ENCODE data around the gene SYNE1.
A peak's percentile ranks its signal among the peaks of the same experiment; 100 is the strongest.

The SYNE1 gene

DNA sequence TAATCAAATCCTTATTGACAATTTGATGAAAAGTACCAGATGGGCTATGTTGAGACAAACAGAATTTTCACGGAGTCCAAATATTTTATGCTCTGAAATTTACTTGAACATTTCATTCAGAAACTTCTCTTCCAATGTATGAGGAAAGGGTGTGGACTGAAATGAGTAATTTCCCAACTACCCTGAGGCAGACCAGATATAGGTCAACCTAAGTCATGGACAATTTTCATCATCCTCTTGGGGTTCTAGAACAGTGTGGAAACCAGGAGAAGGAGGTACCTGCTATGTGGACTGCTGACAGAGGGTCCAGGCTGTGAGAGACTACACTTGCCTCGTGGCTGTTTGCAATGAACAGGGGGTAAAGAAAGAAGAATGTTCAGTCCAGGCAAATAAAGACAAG is 506.7 kb downstream of the SYNE1 start:
- DNase-seq: no peak

DNA sequence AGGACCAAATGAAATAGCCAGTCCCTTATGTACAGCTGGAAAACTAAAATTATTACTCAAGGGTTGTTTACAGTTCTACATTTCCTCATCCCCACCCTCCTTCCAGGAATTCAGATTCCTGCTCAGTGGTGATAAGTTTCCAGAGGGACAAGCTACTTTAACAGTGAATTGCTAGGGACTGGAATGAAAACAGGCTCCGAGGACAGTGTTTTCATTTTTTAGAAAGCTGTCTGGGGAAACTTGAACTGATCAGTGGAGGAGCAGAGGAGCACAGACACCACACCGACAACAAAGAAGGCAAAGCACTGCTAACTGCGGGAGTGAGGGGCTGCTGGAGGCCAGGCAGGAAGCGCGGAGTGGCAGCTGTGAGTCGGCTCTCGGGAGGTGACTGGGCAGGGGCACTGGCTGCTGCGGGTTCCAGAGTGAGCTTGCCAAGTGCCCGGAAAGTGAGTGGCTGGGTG is 507.4 kb downstream of the SYNE1 start:
- DNase-seq: no peak

DNA sequence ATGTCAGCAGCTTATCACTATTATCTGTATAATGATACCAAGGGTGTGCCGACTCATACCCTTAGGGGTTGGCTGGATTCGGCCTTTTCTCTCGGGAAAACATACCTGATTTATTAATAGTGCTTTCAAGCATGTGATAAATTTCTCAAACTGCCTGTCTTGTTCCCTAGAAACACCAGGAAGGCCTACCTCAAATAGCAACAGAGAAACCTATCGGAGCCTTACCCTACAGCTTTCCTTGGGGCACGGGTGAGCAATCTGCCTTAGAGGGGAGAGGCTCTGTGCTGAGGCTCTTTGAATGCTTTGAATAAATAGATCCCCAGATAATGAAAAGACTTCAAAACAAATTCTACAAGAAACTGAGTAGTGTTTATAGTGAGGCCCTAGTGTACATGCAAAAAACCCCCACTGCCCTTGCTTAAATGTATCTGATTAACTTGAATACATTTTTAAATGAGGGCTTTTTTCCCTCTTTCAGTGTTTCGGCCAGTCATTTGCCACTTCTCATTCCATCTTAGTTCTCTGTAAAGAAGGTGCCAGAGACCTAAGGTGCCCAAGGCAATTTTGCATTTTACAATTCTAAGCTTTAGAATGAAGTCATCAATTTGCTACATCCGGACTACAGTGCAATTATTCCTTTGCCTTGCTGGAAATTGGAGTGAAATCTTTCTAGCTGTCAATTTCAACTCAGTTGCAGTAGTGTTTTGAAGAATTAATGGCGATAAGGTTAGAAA is 509.6 kb downstream of the SYNE1 start:
- DNase-seq: no peak

DNA sequence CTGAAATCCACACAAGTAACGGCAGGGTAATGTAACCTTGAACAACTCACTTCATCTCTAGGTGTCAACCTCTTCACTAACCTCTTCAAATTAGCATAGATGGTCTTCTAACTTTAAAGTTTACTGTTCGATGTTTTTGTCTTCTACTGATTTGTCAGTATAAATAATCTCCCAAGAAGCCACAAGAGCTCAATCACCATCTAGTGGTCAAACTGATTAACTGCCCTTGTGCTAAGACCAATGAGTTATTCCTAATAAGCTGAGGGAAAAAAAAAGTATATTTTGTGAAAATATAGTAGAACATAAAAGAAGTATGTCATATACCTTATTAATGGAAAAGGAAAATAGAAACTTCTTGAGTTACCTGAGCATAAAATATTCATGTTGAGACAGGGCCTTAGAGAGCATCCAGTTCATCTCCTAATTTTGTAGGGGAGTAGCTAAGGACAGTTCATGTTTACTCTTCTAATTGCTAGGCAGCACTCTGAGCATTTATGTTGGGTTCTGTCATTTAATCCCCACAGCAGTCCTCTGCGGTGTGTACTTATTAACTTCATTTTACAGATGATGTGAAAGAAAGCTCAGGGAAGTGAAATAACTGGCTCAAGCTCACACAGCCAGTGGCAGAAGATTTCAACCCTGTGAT is 512.6 kb downstream of the SYNE1 start:
- peak; percentile 46 to 77 (median 63) for DNase-seq

DNA sequence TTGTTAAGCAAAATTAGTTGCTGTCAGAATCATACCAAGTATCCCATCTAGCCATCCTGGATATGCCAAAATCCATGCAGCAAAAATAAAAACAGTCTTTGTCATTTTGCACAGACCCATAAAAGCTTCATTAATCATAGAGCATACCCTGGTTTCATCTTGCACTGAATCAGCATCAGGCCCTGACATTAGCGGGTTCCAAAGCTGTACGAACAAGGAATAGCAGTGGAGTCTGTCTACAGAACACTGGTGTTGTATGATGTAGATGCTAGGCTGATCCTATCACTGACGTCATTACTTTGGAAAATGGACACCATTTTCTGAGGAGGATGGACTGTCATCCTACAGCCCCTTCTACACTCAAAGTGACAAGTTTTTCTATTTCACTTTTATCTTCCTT is 514.1 kb downstream of the SYNE1 start:
- no peak for DNase-seq

DNA sequence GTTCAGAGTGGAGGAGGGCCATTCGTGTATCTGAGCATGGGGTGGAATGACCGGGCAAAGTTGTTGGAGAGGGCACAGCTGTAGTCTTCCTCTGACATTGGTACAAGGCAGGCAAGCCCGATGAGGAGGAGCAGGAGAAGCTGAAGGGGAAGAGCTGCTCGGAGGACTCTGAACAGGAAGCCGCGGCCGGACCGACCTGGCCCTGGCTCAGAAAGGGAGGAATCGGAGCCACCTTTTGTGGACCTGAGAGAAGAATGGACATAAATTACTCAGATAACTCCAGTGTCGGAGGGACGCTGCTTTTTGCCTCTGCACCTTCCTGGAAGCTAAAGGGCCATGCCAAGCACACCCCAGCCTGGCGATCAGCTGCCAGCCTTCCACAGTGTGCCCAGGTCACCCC is 514.7 kb downstream of the SYNE1 start:
- no peak for DNase-seq

DNA sequence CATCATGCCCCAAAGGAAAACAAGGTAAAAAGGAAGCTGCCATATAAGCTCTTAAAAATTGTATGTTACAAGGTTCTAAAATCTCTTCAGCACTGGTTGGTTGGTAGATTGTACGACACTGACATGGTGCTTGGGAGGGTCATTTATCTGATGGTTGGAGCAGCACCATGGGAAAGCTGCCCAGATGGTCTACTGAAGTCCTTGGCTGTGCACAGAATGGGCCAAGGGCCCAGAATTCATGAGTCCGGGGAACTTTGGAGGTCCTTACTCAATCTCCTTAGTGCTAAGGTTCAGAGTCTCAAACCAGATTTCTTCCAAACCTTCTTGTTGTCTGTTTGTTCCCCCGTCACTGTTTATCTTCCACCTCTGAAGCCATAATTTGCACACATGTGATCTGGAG is 515.3 kb downstream of the SYNE1 start:
- DNase-seq: no peak

DNA sequence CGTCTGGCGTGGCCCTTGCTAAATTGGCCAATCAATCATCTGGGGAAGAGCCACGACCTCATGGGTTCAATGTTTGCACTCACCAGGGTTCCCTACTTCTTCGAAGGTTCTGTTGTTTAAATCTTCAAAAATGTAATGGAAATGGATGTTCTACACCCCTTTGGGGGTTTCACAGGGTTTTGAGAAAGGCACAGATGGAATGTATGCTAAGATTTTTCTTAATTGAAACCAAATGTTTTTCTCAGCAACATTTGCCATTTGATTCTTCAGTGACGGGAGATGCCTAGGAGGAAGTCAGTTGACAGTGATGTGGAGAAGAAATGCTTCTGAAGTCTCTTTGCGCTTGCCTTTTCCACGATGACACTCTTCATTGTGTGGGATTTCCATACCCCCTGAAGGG is 517.3 kb downstream of the SYNE1 start:
- DNase-seq: no peak

DNA sequence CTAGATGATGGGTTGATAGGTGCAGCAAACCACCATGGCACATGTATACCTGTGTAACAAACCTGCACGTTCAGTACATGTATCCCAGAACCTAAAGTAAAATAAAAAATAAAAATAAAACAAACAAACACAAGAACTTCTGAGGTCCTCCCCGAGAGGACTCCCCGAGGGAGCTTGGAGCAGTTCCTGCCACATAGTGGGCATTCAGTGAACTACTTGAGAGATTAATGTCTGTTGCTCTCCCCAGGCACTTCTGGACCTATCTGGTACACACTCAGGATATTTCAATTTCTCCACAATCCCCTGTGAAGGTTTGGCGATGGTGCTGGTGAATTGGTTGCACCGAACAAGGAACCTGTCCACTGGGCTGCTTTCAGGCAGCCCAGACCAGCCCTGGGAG is 518.5 kb downstream of the SYNE1 start:
- DNase-seq: peak in 2 of 4 experiments; percentile 10 to 11

DNA sequence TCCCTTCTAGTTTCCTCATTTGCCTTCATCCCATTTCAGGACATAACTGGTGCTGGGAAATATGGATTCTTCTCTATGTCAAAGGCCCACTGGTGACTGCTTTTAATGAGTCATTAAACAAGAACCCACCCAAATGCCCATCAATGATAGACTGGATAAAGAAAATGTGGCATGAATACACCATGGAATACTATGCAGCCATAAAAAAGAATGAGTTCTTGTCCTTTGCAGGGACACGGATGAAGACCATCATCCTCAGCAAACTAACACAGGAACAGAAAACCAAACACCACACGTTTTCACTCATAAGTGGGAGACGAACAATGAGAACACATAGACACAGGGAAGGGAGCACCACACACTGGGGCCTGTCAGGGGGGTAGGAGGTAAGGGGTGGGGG is 518.9 kb downstream of the SYNE1 start:
- no peak for DNase-seq

DNA sequence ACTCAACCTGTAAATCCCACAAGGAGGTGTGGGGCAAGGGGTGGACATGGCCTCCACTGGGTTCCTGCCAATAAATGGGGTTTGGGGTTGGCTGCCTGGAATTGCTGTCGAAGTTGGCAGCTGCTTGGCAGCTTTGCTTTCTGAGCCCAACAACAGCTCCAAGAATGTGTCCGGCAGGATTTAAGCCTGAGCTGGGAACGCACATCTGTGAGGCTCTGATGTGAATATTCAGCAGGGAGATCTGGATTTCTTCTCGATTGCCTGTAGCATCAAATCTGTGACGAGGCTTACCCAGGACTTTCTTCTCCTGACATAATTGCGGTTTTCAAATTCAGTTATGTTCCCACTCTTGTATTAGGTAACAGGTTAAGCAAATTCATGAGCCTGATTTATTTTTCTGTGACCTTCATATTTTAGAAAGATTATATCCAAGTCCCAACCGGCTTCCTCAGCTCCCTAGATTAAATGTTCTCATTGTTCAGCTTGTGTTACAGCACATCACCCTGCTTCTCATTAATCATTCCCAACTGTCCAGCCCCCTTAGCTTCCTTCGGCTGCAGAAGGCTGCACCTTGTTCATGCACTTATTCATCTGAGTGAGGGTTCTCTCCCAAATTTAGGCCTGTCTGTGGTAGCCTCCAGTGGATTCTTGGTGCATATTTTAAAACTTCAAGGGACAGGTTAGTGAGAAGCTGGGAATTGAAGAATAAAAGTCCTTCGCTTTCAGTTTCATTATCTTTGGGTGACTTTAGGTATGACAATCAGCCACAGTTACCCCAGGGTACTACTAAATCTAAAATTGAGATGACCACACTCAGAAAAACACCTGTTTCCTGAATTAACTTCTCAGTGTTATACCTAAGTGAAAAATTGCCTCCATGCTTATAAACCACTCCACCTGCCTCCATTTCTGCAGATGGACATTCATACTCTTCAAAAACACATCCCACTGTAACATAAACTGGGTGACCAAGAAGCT is 519.7 kb downstream of the SYNE1 start:
- no peak for DNase-seq

DNA sequence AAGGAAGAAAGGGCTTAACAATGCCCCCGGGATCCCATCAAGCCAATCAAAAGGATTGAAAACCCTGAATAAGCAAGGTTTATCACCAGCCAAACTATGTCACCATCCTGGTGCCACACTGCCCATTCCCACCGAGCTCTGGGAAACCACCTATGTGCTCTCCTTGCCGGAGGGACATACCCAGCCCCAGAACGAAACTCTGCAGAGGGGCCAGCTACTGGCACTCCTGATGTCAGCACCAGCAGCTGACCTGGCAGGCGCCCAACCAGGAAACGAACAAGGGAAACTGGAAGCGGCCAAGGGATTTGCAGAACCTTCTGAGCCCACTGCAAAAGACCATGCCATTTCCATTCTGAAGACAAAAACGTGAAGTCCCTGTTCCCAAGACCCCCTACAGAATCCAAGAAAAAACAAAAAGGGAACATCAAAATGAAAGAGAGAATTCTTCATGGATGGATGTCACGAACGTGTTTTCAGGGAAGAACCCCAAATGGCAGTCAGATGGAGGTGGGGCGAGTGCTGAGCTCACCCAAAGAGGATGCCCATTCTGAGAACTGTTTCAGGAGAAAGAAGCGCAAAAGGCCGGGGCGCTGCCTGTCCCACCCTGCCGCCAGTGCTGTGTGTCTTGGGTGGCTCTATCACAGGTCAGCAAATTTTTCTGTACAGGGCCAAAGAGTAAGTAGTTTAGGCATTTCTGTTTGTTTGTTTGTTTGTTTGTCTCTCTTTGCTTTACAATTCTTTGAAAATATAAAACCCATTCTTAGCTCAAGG is 524.5 kb downstream of the SYNE1 start:
- peak; percentile 62 to 74 (median 72) for DNase-seq

DNA sequence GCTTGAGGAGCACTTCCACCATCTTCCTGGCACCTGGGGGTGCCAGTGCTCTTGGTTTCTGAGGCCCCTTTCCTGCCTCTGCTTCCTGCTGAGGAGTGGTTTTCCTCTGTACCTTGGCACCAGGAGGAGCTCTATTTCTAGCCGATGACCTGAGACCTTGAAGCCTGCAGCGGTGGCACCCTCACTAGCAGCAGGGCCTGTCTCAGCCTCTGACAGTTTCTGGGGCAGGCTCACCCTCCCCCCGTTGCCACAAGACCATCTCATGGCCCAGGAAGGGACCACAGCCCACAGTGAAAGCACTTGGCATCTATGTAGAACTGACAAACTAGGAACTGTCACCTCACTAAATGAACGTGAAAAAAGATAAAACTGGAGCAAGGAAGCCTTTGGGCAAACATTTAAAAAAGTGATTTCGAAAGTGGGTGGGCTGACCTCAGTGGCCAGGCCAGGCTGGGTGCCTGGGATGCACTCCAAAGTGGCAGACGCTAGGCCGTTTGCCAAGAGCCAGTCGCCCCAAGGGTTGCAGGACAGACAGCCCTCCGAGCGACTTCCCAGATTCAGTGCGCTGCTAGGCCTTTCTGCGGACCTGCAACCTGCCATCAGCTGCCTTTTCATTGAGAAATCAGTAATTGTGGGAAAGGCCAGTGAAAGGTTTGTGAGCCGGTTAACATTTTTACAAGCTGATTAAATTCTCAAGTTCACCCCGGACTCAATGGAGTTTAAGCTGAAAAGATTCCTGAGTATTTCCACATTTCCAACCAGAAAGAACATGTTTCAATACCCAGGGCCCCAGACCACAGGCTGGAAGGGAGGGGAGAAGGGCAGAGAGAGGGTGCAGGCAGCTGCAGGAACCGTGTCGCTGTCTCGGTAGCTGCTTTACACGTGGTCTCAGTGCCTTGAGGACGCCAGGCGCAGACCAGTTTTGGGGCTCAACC is 526.0 kb downstream of the SYNE1 start:
- peak in 3 of 4 experiments; percentile 22 to 37 (median 26) for DNase-seq

DNA sequence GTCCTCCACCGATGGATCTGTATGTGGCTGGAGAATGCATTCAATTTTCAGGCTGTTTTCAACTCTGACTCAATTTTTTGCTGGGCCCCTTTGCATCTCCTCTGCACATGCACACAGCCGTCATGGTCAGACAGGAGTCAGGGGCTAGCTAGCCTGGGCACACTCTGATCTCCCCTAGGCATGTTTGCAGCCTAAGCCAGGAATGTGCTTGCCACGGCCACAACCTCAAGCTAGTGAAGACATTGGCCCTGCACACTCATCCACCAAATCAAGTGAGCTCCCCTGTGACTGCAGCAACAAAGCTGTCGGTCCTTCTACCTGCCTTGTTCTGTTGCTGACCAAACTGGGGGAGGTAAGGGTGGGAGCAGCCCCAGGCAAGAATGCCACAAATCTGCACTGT is 529.2 kb downstream of the SYNE1 start:
- no peak for DNase-seq

DNA sequence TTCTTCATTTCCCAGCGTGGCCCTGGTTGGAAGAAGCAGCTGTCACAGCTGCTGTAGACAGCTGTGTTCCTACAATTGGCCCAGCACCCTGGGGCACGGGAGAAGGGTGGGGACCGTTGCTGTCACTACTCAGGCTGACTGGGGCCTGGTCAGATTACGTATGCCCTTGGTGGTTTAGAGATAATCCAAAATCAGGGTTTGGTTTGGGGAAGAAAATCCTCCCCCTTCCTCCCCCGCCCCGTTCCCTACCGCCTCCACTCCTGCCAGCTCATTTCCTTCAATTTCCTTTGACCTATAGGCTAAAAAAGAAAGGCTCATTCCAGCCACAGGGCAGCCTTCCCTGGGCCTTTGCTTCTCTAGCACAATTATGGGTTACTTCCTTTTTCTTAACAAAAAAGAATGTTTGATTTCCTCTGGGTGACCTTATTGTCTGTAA is 537.0 kb downstream of the SYNE1 start:
- DNase-seq: peak; percentile 89 to 94 (median 92)

DNA sequence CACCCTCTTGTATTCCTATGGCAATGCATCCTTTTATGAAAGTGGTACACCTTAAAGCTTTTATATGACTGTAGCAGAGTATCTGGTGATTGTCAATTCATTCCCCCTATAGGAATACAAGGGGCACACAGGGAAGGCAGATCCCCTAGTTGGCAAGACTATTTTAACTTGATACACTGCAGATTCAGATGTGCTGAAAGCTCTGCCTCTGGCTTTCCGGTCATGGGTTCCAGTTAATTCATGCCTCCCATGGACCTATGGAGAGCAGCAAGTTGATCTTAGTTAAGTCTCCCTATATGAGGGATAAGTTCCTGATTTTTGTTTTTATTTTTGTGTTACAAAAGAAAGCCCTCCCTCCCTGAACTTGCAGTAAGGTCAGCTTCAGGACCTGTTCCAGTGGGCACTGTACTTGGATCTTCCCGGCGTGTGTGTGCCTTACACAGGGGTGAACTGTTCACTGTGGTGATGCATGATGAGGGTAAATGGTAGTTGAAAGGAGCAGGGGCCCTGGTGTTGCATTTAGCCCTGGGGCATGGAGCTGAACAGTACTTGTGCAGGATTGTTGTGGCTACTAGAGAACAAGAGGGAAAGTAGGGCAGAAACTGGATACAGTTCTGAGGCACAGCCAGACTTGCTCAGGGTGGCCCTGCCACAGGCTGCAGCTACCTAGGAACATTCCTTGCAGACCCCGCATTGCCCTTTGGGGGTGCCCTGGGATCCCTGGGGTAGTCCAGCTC is 537.5 kb downstream of the SYNE1 start:
- peak in 1 of 4 experiments; percentile 12 for DNase-seq

DNA sequence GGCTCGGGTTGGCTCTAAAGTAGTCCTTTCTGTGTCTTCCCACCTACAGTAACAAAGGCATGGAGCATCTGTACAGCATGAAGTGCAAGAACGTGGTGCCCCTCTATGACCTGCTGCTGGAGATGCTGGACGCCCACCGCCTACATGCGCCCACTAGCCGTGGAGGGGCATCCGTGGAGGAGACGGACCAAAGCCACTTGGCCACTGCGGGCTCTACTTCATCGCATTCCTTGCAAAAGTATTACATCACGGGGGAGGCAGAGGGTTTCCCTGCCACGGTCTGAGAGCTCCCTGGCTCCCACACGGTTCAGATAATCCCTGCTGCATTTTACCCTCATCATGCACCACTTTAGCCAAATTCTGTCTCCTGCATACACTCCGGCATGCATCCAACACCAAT is 538.5 kb downstream of the SYNE1 start:
- no peak for DNase-seq

DNA sequence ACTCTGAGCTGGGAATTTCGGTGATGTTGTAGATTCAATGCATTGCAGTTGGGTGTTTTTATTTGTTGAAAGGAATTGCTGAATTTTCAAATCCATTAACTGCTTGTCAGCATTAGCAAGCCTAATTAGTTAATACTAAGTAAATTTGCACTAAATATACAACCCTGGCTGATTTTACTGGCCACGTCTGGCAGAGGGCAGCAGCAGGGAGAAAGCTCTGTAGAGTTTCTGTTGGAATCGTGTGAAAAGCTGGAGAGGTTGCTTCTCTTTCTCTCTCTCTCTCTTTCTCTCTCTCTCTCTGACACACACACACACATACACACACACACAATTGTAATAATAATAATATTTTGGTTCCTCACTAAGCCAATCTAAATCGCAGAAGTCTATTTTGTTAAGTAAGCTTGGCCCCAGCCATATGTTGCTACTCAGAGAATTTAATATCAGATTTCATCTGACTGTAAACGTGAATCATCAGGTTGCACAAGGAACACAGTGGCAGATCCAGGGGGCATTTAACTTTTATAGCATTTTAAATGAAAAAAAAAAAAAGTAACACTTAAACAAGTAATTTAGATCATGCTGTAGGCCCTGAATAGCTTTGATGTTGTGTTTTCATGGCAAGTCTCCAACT is 540.2 kb downstream of the SYNE1 start:
- DNase-seq: no peak

DNA sequence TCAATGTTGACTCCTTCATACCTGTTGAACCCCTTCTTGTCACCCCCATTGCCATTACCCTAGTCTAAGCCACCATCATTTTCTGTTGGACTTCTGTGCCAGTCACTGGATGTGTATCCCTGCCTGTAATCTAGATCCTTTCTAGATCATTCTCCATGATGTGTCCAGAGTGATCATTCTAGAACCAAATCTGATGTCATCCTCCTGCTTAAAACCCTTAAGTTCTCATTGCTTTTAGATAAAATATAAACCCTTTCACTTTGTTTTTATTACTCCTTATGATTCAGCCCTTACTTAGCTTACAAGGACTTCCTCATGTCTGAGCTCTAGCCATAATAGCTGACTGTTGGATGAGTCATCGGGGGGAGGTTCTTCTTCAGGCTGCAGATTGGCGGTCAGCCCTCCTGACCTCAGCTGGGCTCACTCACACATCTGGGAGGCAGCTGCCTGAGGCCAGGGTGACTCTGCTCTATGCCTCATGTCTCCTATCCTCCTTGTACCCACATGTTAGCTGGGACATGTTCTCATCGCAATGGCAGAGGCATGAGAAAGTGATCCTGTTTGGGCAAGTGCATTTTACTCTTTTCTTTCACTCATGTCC is 542.1 kb downstream of the SYNE1 start:
- peak; percentile 85 to 94 (median 92) for DNase-seq
